NCI-H2227 treated with DMSO at 0.1 percent for 48 hours (cell line): Measurements from ENCODE around the gene CEP162.
"Not testable (repeated sequence)": the region's sequence is repeated elsewhere in the genome, so short reads cannot be mapped to it uniquely, and the experiment has no call there.

Experiments
- DNase-seq: peaks from one replicate; lab custom pipeline; 2025; lab: John Stamatoyannopoulos, UW

The CEP162 gene

DNA sequence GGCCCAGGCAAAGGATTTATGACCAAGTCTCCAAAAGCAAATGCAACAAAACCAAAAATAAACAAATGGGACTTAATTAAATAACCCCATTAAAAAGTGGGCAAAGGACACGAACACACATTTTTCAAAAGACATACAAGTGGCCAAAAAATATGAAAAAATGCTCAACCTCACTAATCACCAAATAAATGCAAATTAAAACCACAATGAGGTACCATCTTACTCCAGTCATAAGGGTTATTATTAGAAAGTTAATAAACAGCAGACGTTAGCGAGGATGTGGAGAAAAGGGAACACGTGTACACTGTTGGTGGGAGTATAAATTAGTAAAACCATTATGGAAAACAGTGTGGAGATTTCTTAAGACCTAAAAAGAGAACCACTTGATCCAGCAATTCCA is 71.1 kb downstream of the CEP162 start:
- DNase-seq: no peak

DNA sequence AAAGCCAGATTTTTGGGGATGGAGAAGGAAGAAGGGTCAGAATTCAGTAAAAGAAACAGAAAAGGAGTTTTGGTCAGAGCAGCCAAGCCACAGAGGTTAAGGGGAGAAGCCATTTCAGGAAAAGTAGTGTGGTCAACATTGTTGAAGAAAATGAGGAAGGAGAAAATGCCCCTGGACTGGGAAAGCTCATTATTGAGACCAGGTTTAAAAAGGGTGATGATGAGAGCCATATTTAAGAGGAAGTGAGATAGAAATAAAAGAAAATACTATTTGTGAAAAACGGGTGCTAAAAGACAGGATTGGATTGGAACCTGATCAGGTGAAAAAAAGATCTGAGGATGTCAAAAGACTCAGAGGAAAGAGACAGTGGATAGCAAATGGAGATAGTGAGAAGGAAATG is 75.8 kb downstream of the CEP162 start:
- DNase-seq: no peak

DNA sequence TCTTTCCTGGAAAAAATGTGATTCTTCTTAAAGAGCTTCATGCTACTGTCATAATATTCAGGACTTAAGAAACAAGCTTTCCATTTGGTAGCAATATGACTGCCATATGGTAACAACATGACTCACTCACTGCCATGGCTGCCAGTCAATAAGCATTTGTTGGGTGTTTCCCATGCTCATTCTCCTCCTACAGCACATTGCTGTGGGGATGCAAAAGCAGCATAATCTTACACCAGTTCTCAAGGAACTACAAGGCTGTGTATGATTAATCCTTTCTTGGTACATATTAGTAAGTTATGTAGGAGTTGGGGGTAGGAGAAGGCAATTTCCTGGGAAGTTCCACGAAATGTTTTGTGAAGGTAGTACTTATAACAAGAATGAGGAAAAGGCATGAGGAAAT is 76.7 kb downstream of the CEP162 start:
- DNase-seq: no peak

DNA sequence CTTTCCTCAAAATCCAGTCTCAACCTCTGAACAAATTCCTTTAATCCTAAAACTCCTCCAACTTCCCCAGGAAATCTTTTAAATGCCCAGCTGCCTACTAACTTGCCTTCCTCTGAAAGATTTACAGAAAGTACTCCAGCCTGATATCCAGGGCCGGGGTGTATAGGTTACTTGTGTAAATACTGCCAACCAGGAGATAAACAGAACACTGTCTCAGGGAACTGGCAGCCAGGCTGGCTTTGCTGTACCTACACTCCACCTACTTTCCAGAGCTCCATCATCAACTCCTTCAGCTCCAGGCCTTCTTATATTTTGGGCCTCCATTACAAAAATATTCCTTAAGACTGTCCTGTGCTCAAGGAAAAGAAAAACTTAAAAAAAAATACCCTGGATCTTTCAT is 85.9 kb downstream of the CEP162 start:
- no peak for DNase-seq

DNA sequence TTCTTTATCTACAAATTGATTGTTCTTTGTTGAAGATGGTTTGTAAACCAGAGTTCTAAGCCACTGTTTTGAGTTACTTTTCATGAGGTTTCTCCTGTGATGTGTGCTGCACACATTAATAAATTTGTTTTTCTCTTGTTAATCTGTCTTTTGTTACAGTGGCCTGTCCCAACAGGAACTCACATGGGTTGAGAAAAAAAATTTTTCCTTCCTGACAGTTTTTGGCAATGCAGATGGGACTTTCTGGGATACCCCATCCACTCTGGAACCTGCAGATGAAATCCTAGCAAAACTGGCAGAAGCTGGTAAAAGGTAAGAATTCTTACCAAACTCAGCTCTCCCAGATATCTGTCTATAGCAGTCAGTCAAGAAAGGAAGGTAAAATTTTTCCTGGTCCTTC is 88.1 kb downstream of the CEP162 start:
- no peak for DNase-seq

DNA sequence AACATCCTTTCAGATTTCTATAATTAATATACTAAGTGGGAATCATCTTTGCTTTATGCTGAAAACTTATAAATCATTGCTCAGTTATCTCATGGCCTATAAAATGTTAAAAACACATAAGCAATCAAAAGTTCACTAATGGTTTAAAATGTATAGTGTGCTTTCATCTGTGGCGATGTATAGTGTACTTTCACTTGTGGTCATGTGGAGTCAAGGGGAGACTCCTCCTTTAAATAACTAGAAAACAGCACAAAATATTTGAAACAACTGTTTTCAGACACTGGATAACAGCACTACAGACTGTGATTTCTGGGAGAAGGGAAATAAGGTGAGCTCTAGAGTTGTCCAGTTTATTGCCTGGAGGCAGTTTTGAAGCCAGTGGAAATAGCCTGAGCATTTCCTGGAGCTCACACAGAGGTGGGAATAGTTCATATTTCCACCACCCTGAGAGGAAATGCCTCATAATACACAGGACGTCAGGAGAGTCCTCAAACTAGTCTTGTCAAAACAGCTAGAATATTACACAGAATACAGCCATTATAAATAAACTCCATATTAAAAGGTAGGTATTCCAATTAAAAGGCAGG is 89.4 kb downstream of the CEP162 start:
- no peak for DNase-seq

DNA sequence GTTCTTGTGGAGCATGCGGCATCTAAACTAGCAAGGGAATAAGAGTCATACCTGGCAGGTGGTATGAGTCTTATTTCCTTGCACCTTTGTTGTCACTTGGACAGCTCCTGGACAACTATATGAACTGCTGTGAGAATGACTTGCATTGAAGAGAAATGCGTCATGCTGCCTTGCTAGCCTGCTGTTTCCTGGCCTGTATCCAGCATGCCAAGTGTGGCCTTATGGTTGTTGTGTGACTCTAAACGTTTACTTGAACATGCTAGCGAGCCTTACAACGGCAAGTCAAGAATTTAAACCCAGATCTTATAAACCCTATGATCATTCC is 90.4 kb downstream of the CEP162 start:
- no peak for DNase-seq

DNA sequence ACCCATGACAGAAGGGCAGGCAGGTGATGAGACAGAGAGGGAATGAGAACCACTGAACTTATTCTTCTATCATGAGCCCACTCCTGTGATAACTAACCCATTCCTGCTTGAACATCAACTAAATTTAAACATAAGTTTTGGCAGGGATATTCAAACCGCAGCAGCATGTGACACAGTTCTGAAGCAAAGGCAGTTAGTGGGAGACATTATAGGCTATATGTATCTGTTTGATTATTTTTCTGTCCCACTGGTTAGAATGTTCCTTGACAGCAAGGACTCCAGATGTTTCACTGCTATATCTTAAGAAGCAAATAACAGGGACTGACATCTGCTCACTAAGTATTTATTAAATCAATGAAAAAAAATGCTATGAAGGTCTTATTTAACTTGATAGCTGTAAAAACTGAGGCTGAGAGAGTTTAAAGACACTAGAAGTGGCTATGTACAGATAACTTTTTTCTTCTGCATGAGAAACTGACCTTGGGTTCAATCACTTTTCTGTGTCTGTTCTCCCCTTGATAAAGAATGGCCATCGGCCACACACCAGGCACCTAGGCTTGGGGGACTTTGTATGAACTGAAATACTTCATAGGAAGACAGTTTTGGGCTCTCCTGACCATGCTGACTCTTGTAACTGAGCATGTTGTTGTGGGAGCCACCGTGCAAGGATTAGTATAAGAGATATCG is 90.9 kb downstream of the CEP162 start:
- DNase-seq: no peak

DNA sequence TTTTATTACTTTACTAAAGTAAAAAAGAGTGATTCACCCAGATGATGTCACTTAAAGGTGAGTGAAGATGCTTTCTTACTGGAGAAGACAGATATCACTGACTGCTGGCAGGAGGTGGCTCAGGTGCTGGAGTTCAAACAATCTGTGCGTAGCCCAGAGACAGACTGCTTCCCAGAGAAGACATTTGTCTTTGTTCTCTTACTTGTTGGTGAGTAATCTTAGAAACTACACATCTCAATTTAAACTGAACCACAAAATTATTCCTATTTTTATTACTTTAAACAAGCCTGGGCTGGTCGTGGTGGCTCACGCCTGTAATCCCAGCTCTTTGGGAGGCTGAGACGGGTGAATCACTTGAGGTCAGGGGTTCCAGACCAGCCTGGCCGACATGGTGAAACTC is 92.2 kb downstream of the CEP162 start:
- no peak for DNase-seq

DNA sequence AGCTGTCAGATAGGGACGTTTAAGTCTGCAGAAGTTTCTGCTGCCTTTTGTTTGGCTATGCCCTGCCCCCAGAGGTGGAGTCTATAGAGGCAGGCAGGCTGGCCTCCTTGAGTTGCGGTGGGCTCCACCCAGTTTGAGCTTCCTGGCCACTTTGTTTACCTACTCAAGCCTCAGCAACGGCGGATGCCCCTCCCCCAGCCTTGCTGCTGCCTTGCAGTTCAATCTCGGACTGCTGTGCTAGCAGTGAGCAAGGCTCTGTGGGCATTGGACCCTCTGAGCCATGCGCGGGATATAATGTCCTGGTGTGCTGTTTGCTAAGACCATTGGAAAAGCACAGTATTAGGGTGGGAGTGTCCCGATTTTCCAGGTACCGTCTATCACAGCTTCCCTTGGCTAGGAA is 94.1 kb downstream of the CEP162 start:
- not testable (repeated sequence) for DNase-seq

DNA sequence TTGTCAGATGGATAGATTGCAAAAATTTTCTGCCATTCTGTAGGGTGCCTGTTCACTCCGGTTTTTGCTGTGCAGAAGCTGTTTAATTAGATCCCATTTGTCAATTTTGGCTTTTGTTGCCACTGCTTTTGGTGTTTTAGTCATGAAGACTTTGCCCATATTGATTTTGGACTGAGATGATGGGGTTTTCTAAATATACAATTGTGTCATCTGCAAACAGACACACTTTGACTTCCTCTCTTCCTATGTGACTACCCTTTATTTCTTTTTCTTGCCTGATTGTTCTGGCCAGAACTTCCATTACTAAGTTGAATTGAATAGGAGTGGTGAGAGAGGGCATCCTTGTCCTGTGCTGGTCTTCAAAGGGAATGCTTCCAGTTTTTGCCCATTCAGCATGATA is 97.9 kb downstream of the CEP162 start:
- DNase-seq: not testable (repeated sequence)

DNA sequence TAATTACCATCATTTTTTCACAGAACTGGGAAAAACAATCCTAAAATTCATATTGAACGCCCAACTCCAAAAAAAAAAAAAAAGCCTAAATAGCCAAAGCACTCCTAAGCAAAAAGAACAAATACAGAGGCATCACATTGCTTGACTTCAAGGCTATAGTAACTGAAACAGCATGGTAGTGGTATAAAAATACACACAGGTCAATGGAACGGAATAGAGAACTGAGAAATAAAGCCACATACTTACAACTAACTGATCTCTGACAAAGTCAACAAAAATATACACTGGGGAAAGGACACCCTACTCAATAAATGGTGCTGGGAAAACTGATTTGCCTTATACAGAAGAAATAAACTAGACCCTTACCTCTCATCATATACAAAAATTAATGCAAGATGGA is 104.3 kb downstream of the CEP162 start:
- no peak for DNase-seq

DNA sequence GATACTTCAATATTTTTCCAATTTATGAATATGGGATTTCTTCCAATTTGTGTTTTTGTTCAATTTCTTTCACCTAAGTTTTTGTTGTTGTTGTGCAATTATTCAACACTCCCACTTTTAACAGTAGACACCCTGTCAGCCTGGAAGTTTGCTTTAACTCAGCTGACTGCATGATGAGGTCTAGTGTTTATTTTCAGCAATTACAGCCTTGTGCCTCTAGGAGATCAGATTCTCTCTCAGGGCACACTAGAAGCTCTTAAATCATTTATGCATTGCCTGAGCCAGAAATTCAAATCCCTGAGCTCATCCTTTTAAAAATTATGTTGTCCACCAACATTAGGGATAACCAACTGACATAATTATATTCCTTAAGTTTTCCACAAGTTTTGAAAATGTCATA is 108.2 kb downstream of the CEP162 start:
- DNase-seq: no peak

DNA sequence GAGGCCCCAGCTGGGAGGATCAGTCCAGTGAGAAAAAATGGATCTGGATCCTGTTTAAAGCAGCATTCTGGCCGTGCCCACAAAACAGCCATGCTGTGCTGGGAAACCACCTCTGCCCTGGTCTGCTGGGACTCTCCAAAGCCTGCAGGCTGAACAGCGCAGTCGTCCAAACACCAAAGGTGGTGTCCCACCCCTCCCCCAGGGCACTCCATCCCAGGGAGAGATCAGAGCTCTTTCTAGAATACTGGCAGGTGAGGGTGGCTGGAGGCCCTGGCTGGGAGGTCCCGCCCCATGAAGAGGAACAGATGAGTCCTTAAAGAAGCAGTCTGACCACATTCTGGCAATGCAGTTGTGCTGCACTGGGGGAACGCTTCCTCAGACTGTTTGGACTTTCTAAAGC is 109.3 kb downstream of the CEP162 start:
- no peak for DNase-seq

DNA sequence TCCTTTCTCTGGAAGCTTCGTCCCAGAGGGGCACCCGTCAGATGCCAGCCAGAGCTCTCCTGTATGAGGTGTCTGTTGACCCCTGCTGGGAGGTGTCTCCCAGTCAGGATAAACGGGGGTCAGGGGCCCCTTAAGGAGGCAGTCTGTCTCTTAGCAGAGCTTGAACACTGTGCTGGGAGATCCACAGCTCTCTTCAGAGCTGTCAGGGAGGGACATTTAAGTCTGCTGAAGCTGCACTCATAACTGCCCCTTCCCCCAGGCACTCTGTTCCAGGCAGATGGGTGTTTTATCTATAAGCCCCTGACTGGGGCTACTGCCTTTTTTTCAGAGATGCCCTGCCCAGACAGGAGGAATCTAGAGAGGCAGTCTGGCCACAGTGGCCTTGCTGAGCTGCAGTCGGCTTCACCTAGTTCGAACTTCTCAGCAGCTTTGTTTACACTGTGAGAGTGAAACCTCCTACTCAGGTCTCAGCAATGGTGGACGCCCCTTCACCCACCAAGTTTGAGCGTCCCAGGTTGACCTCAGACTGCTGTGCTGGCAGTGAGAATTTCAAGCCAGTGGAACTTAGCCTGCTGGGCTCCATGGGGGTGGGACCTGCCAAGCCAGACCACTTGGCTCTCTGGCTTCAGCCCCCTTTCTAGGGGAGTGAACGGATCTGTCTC is 112.4 kb downstream of the CEP162 start:
- DNase-seq: not testable (repeated sequence)

DNA sequence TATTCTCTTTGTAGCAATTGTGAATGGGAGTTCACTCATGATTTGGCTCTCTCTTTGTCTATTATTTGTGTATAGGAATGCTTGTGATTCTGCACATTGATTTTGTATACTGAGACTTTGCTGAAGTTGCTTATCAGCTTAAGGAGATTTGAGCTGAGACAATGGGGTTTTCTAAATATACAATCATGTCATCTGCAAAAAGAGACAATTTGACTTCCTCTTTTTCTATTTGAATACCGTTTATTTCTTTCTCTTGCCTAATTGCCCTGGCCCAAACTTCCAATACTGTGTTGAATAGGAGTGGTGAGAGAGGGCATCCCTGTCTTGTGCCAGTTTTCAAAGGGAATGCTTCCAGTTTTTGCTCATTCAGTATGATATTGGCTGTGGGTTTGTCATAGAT is 116.1 kb downstream of the CEP162 start:
- DNase-seq: not testable (repeated sequence)

DNA sequence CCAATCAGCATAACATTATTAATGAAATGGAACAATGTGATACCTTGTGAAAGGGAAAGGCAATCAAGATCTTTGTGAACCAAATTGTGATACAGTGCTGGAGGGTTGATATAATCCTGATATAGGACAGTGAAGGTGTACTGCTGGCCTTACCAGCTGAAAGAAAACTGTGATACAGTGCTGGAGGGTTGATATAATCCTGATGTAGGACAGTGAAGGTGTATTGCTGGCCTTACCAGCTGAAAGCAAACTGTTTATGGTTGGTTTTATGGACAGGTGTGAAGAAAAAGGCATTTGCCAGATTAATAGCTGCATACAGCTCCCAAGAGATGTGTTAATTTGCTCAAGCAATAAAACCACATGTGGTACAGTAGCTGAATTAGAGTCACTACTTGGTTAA is 119.9 kb downstream of the CEP162 start:
- no peak for DNase-seq

DNA sequence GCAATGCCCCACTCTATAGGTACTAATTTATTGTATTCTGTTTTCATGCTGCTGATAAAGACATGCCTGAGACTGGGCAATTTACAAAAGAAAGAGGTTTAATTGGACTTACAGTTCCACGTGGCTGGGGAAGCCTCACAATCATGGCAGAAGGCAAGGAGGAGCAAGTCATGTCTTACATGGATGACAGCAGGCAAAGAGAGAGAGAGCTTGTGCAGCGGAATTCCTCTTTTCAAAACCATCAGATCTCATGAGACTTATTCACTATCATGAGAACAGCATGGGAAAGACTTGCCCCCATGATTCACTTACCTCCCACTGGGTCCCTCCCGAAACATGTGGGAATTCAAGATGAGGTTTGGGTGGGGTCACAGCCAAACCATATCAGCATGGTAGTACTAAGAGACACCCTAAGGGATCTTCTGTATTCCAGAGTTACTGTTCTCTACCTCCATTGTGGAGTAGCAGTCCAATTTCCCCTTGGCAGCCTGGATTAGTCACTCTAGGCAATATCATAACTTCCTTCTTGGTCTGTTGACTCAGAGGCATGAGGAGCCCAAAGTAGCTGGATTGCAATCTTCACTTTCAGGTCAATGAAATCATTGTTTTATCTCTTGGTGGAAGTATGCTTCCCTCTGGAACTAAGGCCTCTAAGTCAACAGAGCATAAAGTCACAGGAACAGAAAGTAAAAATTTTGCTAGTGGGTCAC is 122.1 kb downstream of the CEP162 start:
- DNase-seq: not testable (repeated sequence)

DNA sequence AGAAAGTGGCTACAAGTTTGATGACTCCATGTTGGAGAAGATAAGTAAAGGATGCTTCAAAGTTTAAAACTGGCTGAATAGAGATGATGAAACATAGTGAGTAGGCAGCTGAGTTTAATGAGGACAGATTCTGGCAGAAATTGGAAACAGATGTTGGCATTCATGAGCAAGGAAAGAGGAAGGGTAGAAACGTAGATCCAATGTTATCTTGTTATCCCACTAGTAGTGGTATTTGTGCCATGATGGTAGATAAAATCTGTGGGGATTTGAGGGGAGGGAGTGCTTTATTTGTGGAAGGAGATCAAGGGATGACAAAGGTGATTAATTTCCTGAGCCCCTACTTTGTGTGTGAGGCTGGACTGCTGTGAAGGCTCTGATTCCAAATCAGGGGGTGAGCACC is 124.4 kb downstream of the CEP162 start:
- no peak for DNase-seq

DNA sequence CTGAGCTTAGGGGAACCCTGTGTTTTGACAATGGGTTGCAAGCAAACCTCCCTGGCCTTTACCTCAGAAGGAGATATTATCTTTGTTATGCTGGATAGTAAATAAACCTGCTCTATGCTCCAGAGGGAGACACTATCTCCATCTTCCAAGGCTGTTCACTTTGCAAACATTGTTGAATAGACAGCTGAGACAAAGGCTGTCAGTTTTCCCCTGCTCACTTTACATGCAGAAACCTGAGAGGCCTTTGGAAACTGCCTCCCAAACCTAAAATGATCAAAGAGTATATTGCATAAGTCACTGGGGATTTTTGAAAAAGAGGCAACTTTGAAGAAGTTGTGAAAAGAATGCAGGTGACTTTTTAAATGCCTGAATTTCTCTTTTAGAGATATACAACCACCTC is 132.3 kb downstream of the CEP162 start:
- DNase-seq: no peak

DNA sequence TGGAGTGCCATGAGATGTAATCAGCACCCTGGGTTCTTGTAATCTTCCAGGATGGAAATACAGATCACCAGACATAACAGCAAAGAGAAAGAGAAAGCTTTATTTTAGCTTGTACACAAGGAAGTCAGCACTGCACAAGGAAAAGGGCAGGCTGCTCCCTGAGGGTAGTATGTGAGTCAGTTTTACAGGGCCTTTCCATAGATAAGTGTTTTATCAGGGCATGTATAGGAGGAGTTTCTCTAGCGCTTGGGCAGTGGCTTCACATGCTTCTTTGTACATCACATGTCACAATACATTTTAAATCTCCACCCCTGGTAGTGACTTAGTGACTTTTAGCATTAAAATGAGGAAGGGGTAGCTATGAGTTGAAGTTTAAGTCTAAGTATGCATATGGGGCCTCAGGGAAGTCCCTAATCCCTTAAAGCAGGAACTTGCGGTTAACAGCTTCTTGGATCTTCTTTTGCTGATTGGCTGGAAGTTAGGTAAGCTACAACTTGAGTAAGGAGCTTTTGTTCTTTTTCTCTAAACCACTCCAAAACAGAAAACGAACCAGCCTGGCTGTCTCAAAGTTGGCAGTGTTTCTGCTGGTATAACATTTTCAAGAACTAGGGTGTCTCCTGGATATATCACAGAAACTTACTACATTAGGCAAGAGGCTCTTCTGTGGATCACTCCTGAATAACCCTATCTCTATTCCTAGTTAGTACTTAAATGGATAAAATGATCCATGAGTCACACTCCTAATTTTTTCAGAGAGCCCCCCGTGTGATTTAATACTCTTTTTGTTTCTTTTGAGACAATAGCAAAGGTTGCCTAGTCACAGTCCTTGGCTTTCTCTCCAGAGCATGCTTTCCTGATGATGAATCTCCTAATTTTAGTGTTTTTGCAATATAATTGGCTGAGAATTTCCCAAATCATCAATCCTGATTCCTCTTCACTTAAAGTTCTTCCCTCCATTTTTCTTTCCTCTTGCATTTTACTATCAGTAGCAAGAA is 133.7 kb downstream of the CEP162 start:
- DNase-seq: no peak

DNA sequence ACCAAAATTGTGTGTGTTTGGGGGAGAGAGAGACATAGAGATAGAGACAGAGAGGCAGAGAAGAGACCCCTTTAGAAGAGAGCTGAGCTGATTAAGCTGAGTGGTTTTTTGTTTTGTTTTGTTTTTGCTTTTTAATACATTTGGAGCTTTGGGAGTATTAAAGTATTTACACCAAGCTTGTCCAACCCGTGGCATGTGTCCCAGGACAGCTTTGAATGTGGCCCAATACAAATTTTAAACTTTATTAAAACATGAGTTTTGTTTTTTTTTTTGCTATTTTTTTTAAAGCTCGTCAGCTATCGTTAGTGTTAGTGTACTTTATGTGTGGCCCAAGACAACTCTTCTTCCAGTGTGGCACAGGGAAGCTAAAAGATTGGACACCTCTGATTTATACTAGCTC is 137.9 kb downstream of the CEP162 start:
- DNase-seq: no peak
